Measurements from ENCODE around the gene LRRC46.

The LRRC46 gene, protein sequence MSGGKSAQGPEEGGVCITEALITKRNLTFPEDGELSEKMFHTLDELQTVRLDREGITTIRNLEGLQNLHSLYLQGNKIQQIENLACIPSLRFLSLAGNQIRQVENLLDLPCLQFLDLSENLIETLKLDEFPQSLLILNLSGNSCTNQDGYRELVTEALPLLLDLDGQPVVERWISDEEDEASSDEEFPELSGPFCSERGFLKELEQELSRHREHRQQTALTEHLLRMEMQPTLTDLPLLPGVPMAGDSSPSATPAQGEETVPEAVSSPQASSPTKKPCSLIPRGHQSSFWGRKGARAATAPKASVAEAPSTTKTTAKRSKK

DNA sequence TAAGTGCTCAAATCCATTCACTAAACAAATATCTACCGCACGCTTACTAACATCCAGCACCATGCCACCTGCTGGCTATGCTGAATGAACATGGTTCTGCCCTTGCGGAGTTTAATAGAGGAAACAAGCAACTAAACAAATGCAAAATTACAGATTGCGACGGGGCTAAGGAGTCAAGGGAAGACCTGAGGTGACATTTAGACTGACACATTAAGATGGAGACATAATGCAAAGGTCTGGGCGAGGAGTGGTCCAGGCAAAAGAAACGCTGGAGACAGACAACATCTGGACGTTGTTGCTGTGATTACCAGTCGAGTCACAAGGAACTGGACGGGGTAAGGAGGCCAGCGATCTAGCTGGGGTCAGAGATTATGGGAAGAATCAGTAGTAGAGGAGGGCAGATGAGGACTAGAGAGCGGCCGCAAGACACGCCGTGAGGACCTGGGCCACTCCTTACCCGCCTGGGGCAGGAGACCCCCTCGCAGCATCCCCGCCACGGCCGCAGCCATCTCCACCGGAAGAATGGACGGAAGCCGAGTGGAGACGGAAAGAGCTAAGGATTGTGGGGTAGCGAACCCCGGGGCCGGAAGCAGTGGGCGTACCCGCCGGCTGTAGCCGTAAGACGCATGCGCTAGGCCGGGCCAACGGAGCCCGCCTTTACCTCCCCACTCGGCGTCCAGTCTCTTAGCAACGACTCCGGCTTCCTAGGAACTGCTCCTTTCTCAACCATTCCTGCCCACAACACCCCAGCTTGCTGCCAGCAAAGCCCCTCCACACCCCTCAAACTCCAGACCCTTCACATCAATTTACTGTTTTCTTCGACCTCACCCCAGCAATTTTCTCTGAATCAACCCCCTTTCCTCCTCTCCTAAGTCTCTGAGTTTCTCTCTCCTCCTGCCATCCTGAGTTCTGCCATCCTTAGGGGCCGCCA, at the start of gene LRRC46, which contains the start of gene MRPL10:
Gene LRRC46, plus strand, starts transcription at position 668 of the 931 bp plus-strand sequence. CDS start 320 bp downstream, outside the sequence.
Gene MRPL10, minus strand, starts transcription at position 539 of the 931 bp plus-strand sequence. Its CDS starts 30 bp downstream, at position 509.
- in situ Hi-C loops (cut with MboI; ENCODE audit: low sequenced_read_pairs), result no loop called here

DNA sequence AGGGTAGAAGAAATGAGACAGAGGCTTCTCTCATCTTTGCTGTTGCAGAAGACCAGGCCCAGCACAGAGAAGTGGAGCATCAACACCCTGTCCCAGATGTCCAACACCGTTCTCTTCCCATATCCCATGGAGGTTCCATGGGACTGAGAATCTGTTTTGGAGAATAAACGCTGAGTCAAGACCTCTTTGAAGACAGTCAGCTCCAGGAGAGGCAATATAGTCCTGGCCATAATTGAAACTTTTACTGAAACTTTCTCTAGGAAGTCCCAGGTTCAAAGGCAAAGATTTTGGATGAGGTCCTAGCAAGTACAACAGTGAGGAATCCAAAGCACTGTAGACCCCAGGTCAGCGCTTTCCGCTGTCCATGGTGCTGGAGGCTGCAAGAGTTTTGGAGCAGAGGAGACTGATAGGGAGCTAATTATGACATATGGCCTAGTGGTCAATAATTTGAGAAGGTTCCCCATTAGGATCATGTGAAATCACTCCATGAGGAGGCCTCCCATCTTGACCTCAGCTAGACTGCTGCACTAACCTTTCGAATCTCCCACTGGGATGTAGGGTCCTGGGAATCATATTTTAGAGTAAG, 45.8 kb upstream of the LRRC46 start:
- in situ Hi-C loops (cut with MboI; ENCODE audit: low sequenced_read_pairs), result no loop called here

DNA sequence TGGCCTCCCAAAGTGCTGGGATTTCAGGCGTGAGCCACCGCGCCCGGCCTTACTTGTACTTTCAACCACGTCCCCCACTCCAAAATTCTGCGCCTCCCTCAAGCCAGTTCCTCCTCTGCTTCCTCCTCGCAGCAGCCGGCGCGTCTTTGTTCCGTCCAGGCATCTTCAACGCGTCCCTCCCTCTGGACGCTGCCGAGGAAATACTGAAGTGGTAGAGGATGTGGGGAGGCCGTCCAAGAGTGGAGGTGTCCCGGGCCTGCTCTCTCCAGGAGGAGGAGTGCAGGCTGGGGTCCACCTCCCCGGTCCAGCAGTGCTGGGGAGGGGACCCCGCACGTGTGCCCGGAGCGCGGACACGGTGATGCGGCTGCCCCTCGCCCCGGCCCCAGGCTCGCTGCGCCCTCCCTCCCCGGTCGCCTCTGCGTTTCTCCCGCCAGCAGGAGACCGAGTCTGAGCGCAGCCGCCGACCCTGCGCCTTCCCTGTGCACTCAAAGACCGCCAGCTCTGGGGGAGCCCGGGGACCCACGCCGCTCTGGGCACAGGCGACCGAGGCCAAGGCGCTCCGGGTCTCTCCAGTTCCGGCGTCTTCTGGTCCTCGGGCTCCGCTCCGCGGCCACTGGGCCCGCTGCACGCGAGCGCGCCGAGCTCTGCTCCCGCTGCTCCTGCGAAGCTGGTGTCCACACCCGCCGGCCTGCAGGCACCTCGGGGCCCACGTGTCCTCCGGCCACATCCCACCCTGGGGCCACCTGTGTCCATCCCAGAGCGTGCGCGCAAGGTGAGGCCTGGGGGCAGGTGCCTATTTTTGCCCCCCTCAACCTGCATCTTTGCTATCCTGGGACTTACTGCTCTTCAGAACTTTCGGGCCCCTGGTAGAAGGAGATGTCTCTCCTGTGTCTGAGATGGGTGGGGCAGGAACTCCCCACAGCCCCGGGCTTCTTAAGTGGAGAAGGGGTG, 41.6 kb upstream of the LRRC46 start:
- in situ Hi-C loops (cut with MboI; ENCODE audit: low sequenced_read_pairs), result no loop called here

DNA sequence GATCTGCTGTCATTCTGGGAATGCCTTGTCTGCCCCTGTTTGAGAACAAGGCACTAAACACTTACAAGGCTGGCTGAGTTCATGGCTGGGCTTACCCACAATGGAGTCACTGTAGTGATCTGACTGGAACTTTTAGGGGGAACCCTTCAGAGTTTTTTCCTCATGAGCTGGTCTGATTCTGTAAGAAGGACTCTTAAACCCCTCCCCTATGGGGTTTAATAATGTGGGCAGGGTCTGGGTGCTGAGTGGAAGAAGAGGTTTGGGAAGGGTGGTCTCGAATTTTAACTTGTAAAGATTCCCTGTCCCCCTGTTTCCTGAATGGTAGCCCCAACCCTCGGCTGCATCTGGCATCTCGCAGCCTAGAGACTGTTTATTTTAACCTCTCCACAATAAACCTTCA, 40.4 kb upstream of the LRRC46 start:
- in situ Hi-C loops (cut with MboI; ENCODE audit: low sequenced_read_pairs), result no loop called here

DNA sequence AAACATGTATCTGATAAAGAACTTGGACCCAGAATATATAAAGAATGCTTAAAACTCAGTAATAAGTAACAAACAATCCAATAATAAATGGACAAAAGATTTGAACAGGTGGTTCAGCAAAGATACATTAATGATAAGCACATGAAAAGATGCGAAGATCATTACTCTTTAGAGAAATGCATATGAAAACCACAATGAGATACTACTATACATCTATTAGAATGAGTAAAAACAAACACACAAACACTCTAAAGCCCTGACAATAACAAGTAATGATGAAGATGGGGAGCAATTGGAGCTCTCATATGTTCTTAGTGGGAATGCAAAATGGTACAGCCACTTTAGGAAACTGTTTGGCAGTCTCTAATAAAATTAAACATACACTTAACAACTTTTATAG, 39.0 kb upstream of the LRRC46 start:
- in situ Hi-C loops (cut with MboI; ENCODE audit: low sequenced_read_pairs), result no loop called here

DNA sequence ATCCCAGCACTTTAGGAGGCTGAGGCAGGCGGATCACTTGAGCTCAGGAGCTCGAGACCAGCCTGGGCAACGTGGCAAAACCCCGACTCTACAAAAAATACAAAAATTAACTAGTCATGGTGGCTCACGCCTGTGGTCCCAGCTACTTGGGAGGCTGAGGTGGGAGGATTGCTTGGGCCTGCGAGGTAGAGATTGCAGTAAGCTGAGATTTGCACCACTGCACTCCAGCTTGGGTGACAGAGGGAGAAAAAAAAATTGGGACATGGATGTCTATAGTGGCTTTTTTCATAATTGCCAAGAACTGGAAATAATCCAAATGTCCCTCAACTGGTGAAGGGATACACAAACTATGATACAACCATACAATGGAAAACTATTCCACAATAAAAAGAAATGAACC, 38.5 kb upstream of the LRRC46 start:
- in situ Hi-C loops (cut with MboI; ENCODE audit: low sequenced_read_pairs), result no loop called here

DNA sequence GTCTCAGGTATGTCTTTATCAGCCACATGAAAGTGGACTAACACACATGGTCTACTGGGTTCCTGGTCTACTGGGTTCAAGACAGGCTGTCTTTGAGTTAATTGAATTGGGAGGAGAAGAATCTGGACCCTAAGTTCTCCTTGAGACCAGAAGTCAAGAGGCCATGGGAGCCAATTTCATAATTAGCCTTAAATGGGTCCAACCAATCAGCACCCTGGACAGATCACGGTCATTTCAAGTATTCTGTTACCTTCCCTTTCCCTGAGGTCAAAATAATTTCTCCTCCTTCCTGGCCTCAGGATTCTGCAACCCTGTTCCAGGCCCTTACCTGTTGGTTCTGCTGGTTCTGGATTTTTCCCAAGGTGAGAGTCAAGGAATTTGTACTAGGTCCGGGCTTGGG, 33.7 kb upstream of the LRRC46 start:
- in situ Hi-C loops (cut with MboI; ENCODE audit: low sequenced_read_pairs), result no loop called here

DNA sequence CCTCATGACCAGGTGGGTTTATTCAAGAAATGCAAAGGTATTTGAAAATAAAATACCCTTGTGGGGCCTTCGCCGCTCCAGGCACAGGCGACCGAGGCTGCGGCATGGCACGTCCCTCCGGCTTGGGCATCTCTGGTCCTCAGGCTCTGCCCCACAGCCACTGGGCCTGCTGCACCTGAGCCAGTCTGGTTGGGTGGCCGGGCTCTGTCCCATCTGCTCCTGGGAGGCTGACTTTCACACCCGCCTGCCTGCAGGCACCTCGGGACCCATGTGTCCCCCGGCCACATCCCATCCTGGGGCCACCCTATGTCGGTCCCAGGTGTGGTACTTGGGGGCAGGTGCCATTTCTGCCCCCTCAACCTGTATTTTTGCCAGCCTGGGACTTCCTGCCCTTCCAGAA, 30.8 kb upstream of the LRRC46 start:
- in situ Hi-C loops (cut with MboI; ENCODE audit: low sequenced_read_pairs), result no loop called here

DNA sequence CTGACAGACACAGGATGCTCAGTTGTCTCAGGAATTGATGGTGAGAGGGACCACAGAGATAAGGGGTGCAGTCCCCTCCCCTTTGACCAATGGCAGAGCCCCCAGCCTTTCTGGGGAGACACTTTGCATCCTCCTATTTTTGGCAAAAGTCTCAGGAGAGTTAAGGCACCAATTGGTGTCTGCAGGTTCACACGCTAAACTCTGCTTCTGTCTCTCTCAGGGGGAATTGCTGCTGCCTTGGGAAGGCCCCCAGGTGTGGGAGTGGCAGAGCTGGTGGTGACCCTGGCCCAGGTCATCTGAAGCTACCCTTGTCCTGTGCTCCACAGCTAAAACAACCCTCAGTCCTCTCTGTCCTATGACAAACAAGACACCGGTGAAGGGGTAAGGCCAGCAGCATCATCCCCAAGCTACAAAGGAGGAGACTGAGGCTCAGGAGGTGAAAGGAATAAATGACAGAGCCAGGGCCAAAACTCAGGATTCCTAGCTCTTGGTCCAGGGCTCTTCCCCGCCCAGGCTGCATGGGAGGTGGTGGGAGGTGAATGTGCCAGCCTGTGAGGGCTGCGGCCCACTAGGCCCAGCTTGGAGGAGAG, 30.2 kb upstream of the LRRC46 start:
- in situ Hi-C loops (cut with MboI; ENCODE audit: low sequenced_read_pairs), result no loop called here

DNA sequence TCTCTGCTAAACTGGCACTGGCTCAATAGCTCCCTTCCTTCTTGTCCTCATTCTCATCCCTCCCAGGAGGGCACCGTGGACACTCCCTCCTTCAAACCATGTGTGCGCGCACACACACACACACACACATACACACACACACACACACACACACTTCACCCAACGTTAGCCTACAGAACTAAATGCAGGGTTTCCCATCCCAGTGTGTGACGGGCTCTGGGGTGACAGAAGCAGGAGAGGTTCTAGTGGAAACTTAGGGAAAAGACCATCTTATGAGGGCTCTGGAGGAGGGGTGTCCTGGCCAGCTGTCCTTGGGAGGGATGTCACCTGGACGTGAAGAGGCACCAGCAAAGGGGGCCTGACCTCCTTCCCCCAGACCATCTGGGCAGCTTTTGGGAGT, 29.6 kb upstream of the LRRC46 start:
- in situ Hi-C loops (cut with MboI; ENCODE audit: low sequenced_read_pairs), result no loop called here

DNA sequence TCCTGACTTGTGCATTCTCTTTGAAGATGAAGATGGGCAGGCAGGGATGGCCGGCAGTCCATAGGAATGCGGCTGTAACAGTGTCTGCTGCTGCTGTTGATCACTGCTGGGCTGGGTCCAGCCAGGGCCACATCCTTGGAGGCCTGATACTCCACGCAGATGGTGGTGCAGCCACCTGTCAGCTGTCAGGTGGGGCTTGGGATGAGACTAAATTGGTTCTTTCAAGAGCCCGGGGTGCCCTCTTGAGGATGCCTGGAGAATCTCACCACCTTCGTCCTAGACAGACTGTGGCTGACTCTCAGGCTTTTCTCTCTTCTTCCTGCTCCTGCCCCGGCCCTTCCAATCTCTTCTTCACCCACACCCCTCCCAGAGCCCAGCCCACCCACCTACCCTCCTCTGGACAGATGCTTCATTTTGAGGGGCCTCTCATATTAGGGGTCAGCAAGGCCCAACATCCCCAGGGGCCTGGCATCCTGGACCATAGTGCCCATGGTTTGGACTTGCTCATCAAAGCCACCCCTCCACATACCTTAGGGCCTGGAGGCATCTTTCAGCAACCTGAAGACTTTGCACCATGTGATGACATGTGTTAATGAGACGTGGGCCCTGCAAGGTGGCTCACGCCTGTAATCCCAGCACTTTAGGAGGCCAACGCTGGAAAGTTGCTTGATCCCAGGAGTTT, 29.0 kb upstream of the LRRC46 start:
- in situ Hi-C loops (cut with MboI; ENCODE audit: low sequenced_read_pairs), result no loop called here

DNA sequence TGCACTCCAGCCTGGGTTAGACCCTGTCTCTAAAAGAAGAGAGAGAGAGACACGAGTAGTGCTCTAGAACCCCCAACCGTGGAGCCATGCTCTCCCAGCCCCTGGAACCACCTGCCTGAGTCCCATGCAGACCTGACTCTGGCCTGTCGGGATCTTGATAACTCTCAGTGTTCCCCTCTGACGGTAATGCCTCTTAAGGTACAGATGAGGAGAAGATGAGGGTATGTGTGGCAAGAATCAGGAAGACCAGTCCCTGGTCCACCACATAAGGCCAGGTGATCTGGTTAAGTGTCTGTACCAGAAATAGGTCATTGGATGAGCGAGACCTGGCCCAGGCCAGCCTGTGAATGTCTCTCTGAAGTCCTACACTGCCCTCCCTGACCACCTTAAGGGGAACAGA, 28.3 kb upstream of the LRRC46 start:
- in situ Hi-C loops (cut with MboI; ENCODE audit: low sequenced_read_pairs), result no loop called here

DNA sequence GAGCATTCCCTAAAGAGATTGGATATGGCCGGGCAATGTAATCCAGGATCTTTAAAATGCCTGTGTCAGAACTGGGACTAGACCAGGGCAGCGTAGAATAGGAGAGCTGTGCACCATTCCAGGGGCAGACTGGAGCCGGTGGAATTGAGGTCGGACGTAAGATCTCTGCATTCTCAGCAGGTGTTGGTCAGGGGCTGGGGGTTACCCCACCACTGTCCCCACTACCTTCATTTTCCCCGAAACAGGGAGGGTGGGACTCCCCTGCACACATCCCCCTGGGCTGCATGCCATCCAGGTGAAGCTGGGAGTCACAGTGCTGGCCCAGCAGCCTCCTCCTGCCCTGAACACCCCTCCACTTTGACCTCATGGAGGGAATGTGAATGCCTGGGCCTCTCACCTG, 27.7 kb upstream of the LRRC46 start:
- in situ Hi-C loops (cut with MboI; ENCODE audit: low sequenced_read_pairs), result no loop called here

DNA sequence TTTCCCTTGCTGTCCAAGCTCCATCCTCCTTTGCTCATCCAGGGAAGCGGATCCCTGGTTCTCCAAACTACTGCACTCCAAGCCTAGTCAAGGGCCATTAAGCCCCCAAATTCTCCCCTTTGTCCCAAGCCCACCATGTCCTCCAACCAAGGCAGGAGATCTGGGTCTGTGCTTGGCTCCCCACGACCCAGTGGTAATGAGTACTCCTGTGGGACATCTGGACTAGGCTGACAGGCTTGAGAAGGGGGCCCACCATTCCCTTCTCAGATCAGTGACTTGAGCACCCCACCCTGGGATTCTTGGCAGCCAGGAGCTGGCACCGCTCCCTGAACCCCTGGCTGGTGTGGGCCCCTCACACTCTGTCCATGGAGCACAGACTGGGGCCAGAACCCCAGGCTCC, 27.0 kb upstream of the LRRC46 start:
- in situ Hi-C loops (cut with MboI; ENCODE audit: low sequenced_read_pairs), result no loop called here

DNA sequence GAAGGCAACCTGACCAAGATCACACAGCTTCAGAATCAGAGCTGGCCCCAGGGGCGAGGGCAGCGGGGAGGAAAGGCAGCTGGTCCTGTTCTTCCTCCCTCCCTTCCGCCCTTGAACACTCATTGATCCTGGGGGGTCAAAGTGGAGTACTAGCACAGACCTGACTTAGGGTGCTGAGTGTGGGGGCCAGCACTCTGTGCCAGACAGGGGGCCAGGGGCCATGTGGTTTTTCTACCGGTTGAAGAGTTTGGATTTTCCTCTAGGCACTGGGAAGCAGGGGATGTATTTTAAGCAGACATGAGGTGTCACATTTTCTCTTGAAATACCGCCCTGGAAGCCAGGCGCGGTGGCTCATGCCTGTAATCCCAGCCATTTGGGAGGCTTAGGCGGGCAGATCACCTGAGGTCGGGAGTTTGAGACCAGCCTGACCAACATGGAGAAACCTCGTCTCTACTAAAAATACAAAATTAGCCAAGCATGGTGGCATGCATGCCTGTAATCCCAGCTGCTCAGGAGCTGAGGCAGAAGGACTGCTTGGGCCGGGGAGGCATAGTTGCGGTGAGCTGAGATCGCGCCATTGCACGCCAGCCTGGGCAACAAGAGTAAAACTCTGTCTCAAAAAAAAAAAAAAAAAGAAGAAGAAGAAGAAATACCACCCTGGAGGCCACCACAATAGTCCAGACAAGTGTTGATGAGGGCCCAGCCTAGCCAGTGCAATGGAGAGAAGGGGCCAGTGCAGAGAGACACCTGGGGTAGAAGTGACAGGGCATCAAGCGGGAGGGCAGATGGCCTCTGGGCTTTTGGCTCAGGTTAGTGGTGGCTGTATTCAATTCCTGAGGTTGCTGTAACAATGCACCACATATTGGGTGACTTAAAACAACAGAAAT, 25.2 kb upstream of the LRRC46 start:
- in situ Hi-C loops (cut with MboI; ENCODE audit: low sequenced_read_pairs), result no loop called here

DNA sequence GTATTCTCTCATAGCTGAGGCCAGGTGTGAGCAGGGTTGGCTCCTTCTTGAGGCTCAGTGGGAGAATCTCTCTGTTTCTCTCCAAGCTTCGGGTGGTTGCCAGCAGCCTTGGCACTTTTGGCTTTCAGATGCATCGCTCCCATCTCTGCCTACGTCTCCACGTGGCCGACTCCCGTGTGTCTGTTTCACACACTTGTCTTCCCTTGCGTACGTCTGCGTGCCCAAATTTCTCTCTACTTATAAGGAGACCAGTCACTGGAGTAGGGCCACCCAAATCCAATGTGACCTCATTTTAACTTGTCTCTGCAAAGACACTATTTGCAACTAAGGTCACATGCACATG, 24.6 kb upstream of the LRRC46 start:
- in situ Hi-C loops (cut with MboI; ENCODE audit: low sequenced_read_pairs), result no loop called here

DNA sequence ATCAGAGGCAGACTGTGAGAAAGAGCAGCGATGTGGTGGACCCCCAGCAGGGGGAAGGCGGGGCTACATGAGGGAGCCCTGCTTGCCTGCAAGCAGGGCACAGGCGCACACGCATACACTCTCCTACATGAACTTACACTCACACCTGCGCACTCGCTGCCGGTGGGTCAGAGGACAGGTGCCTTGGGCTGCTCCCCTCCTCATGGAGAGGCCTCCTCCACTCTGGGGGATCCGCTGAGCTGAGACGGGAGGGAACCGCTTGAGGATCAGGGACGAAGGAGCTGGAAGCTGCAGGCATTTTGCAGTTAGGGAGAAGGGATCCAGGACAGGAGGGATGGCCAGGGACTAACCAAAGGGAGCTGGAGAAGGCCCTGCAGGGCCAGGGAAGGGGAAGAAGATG, 24.0 kb upstream of the LRRC46 start:
- in situ Hi-C loops (cut with MboI; ENCODE audit: low sequenced_read_pairs), result no loop called here

DNA sequence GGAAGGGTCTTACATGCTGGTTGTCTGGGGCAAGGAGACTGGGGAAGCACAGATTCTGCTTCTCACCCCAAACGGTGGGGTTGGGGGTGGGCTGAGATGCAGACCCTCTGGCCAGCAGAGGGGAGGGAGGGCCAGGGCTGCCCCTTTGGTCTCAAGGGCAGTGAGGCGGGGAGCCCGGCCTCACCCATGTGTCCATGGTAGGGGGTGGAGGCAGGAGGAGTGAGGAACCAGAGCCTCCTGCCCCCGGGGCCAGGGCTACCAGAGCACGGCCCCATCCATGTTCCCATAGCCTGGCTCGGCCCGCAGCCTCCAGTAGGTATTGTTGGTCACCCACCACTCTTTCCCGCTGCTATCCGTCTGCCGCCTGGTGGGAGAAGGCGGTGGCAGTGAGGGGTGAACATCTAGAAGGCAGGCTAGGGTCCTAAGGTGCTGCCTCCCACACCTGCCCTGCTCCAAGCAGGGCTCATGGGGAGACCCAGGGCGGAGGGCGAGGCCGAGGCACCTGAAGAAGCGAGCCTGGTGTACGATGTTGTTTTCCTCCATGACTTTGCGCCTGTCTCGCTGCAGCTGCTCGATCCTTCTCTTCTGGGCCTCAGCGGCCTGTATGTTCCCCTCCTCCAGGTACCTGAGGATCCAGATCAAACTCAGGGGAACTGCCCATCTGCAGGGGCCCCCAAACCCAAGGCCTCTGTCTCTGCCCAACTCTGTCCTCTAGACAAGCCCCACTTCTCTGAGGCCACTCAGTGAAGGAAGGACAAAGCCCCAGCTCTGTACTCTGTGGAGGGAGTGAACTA, 23.2 kb upstream of the LRRC46 start:
- in situ Hi-C loops (cut with MboI; ENCODE audit: low sequenced_read_pairs), result no loop called here
